WTC11 (cell line): Measurements from ENCODE around the gene CCDC183.
"Not testable (repeated sequence)": the region's sequence is repeated elsewhere in the genome, so short reads cannot be mapped to it uniquely, and the experiment has no call there.

Experiments
- CTCF ChIP-seq: fragments of 200-600 bp; IDR thresholded peaks from 2 replicates; pipeline ENCODE4 v1.8.0; 2022; ENCODE audit warnings: antibody characterized with exemption
- MAX ChIP-seq: sonication (generic); formaldehyde crosslinking; IDR thresholded peaks from 2 replicates; pipeline ENCODE4 v1.8.0; 2022; ENCODE audit warnings: mild to moderate bottlenecking, missing genetic modification reagents
- TF ChIP-seq, protein P1 (sequence below): sonication (generic); formaldehyde crosslinking; conservative IDR thresholded peaks from 2 replicates; pipeline ENCODE4 v1.8.1; 2022; ENCODE audit warnings: mild to moderate bottlenecking, missing genetic modification reagents
- TF ChIP-seq, protein P2 (sequence below): sonication (generic); formaldehyde crosslinking; IDR thresholded peaks from 2 replicates; pipeline ENCODE4 v1.8.1; 2022; ENCODE audit warnings: low read depth, mild to moderate bottlenecking, moderate library complexity, missing genetic modification reagents, borderline replicate concordance

- TF ChIP-seq, protein P1, sequence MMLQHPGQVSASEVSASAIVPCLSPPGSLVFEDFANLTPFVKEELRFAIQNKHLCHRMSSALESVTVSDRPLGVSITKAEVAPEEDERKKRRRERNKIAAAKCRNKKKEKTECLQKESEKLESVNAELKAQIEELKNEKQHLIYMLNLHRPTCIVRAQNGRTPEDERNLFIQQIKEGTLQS (CRISPR knock-in tag), result not testable (repeated sequence)
- TF ChIP-seq MAX (CRISPR knock-in tag); CTCF: not testable (repeated sequence)
- TF ChIP-seq, protein P2, sequence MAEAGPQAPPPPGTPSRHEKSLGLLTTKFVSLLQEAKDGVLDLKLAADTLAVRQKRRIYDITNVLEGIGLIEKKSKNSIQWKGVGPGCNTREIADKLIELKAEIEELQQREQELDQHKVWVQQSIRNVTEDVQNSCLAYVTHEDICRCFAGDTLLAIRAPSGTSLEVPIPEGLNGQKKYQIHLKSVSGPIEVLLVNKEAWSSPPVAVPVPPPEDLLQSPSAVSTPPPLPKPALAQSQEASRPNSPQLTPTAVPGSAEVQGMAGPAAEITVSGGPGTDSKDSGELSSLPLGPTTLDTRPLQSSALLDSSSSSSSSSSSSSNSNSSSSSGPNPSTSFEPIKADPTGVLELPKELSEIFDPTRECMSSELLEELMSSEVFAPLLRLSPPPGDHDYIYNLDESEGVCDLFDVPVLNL (CRISPR knock-in tag), result not testable (repeated sequence)
These were observed 10.4 kb upstream of the CCDC183 start for GRCh38 chr9:136785565-136786355.
